ENCODE data around the gene MACROH2A2. TPM values are rescaled to one million over a fixed set of nuclear protein-coding genes. Genes with fewer than 3 reads are reported as not detected.

MACROH2A2 gene
- total and polyA plus RNA-seq, 2 of the 4 experiments (the other 2 are of a cell fraction), result 16.1 to 17.4 TPM

DNA sequence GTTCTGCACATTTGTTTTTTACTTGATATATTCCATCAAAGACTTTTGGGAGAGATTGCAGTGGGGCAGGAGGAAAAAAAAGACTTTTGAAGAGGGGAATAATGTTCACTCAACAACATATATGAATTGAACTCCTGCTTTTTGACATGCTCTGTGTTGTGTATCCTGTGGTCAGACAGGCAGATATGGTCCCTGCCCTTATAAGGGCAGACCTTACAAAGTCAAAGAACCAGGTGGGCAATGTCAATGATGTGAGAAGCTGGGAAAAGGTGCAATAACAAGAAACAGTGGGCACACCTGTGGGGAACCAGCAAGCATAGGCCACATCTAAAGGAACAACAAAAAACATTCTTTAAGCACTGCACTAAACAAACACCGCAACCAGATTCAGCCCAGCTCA lies 71.8 kb downstream of the MACROH2A2 start:
- 0 out of 2 replicates have a peak, but pooled peaks cover 2% of the 10 kb centered on the region for H3K9me3 ChIP-seq (ENCODE audit: control insufficient read depth, insufficient read depth, low read length)
- ChIA-PET CTCF (no interaction called here), POLR2A (ENCODE audit: unreplicated experiment) (no interaction called here)
- no peak overlapping the region for H2BK15ac ChIP-seq (ENCODE audit: low read depth, low read length)
- peaks cover 32% of the 10 kb centered on the region for H3K36me3 ChIP-seq (ENCODE audit: control insufficient read depth, insufficient read depth, low read length)
- no peak overlapping the region for H4K5ac ChIP-seq (ENCODE audit: low read depth, low read length)
- H2AK9ac ChIP-seq (replicated peaks; ENCODE audit: low read depth, low read length, poor library complexity), result no peak overlapping the region
- dilution Hi-C loops (cut with HindIII; ENCODE audit: low sequenced_read_pairs, unreplicated experiment) (no loop called here), intact Hi-C loops (cut with micrococcal nuclease) (no loop called here), in situ Hi-C loops (cut with MboI; ENCODE audit: low sequenced_read_pairs) (no loop called here)
- H3K79me1 ChIP-seq (ENCODE audit: low read depth in 1 of 2, low read length in 2 of 2), result peaks cover 14 to 27% of the 10 kb centered on the region in 2 experiments
- H3K27me3 ChIP-seq (ENCODE audit: control insufficient read depth, insufficient read depth, low read length), result no peaks in the 10 kb centered on the region
- no TSS peak for BruUV-seq (replicated peaks)
- no peak for DNase-seq
- H4K20me1 ChIP-seq (ENCODE audit: insufficient read depth, low read length), result 0 out of 2 replicates have a peak, but pooled peaks cover 7% of the 10 kb centered on the region
- no peaks in the 10 kb centered on the region; the same call in 1 of the 2 replicates for H3K4me1 ChIP-seq (ENCODE audit: control insufficient read depth, insufficient read depth, low read length)
- H3K9me1 ChIP-seq (ENCODE audit: insufficient read depth, low read length), result peaks cover 7% of the 10 kb centered on the region
- no peak overlapping the region for H3K14ac ChIP-seq (replicated peaks; ENCODE audit: low read depth, low read length)
- ATAC-seq (ENCODE audit: low read depth), result no peak
- H3K56ac ChIP-seq (ENCODE audit: extremely low read depth, insufficient read depth, low read length), result no peak overlapping the region
- no peak overlapping the region for H3K4me3 ChIP-seq (ENCODE audit: insufficient read depth, low read depth, low read length)
- H2AFZ ChIP-seq (replicated peaks; ENCODE audit: low read length, poor library complexity), result no peak overlapping the region
- no peak overlapping the region for H3K4ac ChIP-seq (ENCODE audit: low read depth, low read length)
- no peak for TF ChIP-seq RCOR1 (IDR thresholded peaks at IDR 0.05; ENCODE audit: insufficient replicate concordance, low read length)
- no peak for TF ChIP-seq RAD21 (IDR thresholded peaks at IDR 0.05; ENCODE audit: low read length)
- no peak for TF ChIP-seq CEBPB (IDR thresholded peaks at IDR 0.05; ENCODE audit: low read depth, low read length)
- no peak for TF ChIP-seq CHD1 (IDR thresholded peaks at IDR 0.05; ENCODE audit: low read depth, low read length)
- no peak for TF ChIP-seq FOS (IDR thresholded peaks at IDR 0.05; ENCODE audit: low read depth, low read length)
- no peak for TF ChIP-seq MAFK (IDR thresholded peaks at IDR 0.05; ENCODE audit: low read depth, low read length)
- TF ChIP-seq NFE2L2 (IDR thresholded peaks at IDR 0.05; ENCODE audit: low read depth, low read length), result no peak
- TF ChIP-seq SMC3 (IDR thresholded peaks at IDR 0.05; ENCODE audit: low read depth, low read length), result no peak
- TF ChIP-seq BHLHE40 (IDR thresholded peaks at IDR 0.05; ENCODE audit: low read depth, low read length), result no peak
- TF ChIP-seq RFX5 (IDR thresholded peaks at IDR 0.05; ENCODE audit: low read depth, low read length), result no peak
- TF ChIP-seq, protein P1, sequence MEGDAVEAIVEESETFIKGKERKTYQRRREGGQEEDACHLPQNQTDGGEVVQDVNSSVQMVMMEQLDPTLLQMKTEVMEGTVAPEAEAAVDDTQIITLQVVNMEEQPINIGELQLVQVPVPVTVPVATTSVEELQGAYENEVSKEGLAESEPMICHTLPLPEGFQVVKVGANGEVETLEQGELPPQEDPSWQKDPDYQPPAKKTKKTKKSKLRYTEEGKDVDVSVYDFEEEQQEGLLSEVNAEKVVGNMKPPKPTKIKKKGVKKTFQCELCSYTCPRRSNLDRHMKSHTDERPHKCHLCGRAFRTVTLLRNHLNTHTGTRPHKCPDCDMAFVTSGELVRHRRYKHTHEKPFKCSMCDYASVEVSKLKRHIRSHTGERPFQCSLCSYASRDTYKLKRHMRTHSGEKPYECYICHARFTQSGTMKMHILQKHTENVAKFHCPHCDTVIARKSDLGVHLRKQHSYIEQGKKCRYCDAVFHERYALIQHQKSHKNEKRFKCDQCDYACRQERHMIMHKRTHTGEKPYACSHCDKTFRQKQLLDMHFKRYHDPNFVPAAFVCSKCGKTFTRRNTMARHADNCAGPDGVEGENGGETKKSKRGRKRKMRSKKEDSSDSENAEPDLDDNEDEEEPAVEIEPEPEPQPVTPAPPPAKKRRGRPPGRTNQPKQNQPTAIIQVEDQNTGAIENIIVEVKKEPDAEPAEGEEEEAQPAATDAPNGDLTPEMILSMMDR (conservative IDR thresholded peaks at IDR 0.05; ENCODE audit: low read depth, low read length), result no peak
- no peak for TF ChIP-seq MXI1 (IDR thresholded peaks at IDR 0.05; ENCODE audit: borderline replicate concordance, low read depth, low read length)
- TF ChIP-seq, protein P2, sequence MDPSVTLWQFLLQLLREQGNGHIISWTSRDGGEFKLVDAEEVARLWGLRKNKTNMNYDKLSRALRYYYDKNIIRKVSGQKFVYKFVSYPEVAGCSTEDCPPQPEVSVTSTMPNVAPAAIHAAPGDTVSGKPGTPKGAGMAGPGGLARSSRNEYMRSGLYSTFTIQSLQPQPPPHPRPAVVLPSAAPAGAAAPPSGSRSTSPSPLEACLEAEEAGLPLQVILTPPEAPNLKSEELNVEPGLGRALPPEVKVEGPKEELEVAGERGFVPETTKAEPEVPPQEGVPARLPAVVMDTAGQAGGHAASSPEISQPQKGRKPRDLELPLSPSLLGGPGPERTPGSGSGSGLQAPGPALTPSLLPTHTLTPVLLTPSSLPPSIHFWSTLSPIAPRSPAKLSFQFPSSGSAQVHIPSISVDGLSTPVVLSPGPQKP (IDR thresholded peaks at IDR 0.05; ENCODE audit: borderline replicate concordance, low read depth, low read length), result no peak
- TF ChIP-seq MAZ (IDR thresholded peaks at IDR 0.05; ENCODE audit: borderline replicate concordance, low read depth, low read length), result no peak
- TF ChIP-seq POLR2A (IDR thresholded peaks at IDR 0.05; ENCODE audit: low read depth, low read length), result no peak
- TF ChIP-seq, protein P3, sequence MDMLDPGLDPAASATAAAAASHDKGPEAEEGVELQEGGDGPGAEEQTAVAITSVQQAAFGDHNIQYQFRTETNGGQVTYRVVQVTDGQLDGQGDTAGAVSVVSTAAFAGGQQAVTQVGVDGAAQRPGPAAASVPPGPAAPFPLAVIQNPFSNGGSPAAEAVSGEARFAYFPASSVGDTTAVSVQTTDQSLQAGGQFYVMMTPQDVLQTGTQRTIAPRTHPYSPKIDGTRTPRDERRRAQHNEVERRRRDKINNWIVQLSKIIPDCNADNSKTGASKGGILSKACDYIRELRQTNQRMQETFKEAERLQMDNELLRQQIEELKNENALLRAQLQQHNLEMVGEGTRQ (IDR thresholded peaks at IDR 0.05; ENCODE audit: low read depth, low read length), result no peak
- H4K91ac ChIP-seq (ENCODE audit: insufficient read depth, low read depth, low read length), result no peak overlapping the region
- no peak overlapping the region for H3K9ac ChIP-seq (ENCODE audit: low read depth, low read length)
- H2BK20ac ChIP-seq (ENCODE audit: low read depth, low read length), result no peak overlapping the region
- no peak overlapping the region for H3K18ac ChIP-seq (ENCODE audit: low read depth, low read length)
- no peak overlapping the region for H2BK120ac ChIP-seq (ENCODE audit: low read depth, low read length)
- no peak overlapping the region for H4K8ac ChIP-seq (ENCODE audit: low read depth in 2 of 2, low read length in 2 of 2)
- no peak overlapping the region for H3K27ac ChIP-seq (ENCODE audit: insufficient read depth, low read length)
- H2BK5ac ChIP-seq (ENCODE audit: low read depth, low read length, poor library complexity, severe bottlenecking), result no peak overlapping the region
- H3K4me2 ChIP-seq (ENCODE audit: low read depth, low read length), result no peak overlapping the region
- H3K23ac ChIP-seq (ENCODE audit: low read depth, low read length), result no peak overlapping the region
- WGBS, 2 experiments (ENCODE audit: extremely low coverage in 2 of 2, insufficient read length in 1 of 2), result no CpG with 5 or more reads among the region's 1 CpG
- no peak overlapping the region for H2AK5ac ChIP-seq (ENCODE audit: low read depth, low read length)
